ENCODE results near the gene TRNP1.

- TF ChIP-seq CTCF (IDR thresholded peaks at IDR 0.05), result no peak
- no peak for TF ChIP-seq POLR2AphosphoS5 (IDR thresholded peaks at IDR 0.05; ENCODE audit: insufficient read depth in 1 of 2, low read depth in 1 of 2)
Measured at GRCh38 chr1:27000817-27001460, 7.4 kb downstream of the TRNP1 start.
